ENCODE results near the gene GFOD1. TPM values are rescaled to one million over a fixed set of nuclear protein-coding genes. Genes with fewer than 3 reads are reported as not detected.
"Not testable (repeated sequence)": the region's sequence is repeated elsewhere in the genome, so short reads cannot be mapped to it uniquely, and the experiment has no call there.

The GFOD1 gene
- total RNA-seq, 1 experiment from 2014 or later, result 6.1 TPM

- Histone ChIP-seq H2BK12ac (ENCODE audit: insufficient read length, low read depth, low read length) (no peak overlapping the region), H3K4ac (ENCODE audit: low read depth, low read length) (no peak overlapping the region), H2BK15ac (ENCODE audit: low read depth, low read length) (no peak overlapping the region), H4K91ac (ENCODE audit: insufficient read length, low read depth, low read length) (no peak overlapping the region), H2AFZ (ENCODE audit: low read length) (no peak overlapping the region), H2BK5ac (ENCODE audit: insufficient read length, low read length) (no peak overlapping the region), H3K4me2 (ENCODE audit: insufficient read depth, insufficient read length, low read length) (no peak overlapping the region), H3K4me1 (ENCODE audit: insufficient read depth, low read length) (no peaks in the 10 kb centered on the region; the same call in 1 of the 2 replicates), H3K14ac (ENCODE audit: insufficient read depth, low read length) (no peak overlapping the region), H4K20me1 (ENCODE audit: control insufficient read depth, insufficient read depth, insufficient read length) (no peaks in the 10 kb centered on the region), H3K18ac (ENCODE audit: insufficient read length, low read depth, low read length) (no peak overlapping the region), H3K27ac (ENCODE audit: insufficient read length, low read depth, low read length) (no peak overlapping the region), H3K27me3 (ENCODE audit: insufficient read depth, low read length) (no peaks in the 10 kb centered on the region), H3T11ph (ENCODE audit: low read length) (no peak overlapping the region), H3K9ac (ENCODE audit: extremely low read depth, insufficient read length, low read length) (no peak overlapping the region), H3K79me2 (ENCODE audit: insufficient read depth, low read length) (no peaks in the 10 kb centered on the region; the same call in 1 of the 2 replicates), H3K23ac (ENCODE audit: insufficient read length, low read depth, low read length) (no peak overlapping the region), H2BK20ac (ENCODE audit: low read depth, low read length, poor library complexity, severe bottlenecking) (no peak overlapping the region), H2AK5ac (ENCODE audit: insufficient read length, low read length) (no peak overlapping the region), H3K23me2 (ENCODE audit: insufficient read length, low read depth, low read length, poor library complexity, severe bottlenecking) (no peaks in the 10 kb centered on the region), H4K5ac (ENCODE audit: insufficient read length, low read depth, low read length) (no peak overlapping the region), H3K79me1 (ENCODE audit: insufficient read depth, low read depth, low read length, poor library complexity, severe bottlenecking) (no peaks in the 10 kb centered on the region), H3K56ac (ENCODE audit: insufficient read length, low read depth, low read length) (no peak overlapping the region), H2BK120ac (ENCODE audit: low read depth, low read length, poor library complexity, severe bottlenecking) (no peak overlapping the region), H4K8ac (replicated peaks; ENCODE audit: insufficient read length, low read depth, low read length) (no peak overlapping the region), H3K9me3 (ENCODE audit: control insufficient read depth, low read depth, low read length) (no peaks in the 10 kb centered on the region)
- Mint-ChIP-seq H3K27ac (no peak overlapping the region; a peak in 2 of 7 replicates), H3K4me3 (no peak overlapping the region), H3K4me1 (peaks cover 1 to 4% of the 10 kb centered on the region in 2 experiments; a peak in 3 of 4 replicates), H3K9me3 (peaks cover 7 to 8% of the 10 kb centered on the region in 2 experiments; a peak in 4 of 5 replicates), H3K27me3 (ENCODE audit: low read depth) (no peaks in the 10 kb centered on the region), H3K36me3 (ENCODE audit: insufficient read depth in 1 of 3, low read depth in 3 of 3) (peaks cover 0 to 4% (median 0%) of the 10 kb centered on the region in 3 experiments; a peak in 2 of 7 replicates)
- no CpG with 5 or more reads among the region's 3 CpGs for WGBS (ENCODE audit: extremely low coverage, insufficient read length, low lambda C conversion rate)
- DNase-seq, result no peak
- TF ChIP-seq CTCF (conservative IDR thresholded peaks at IDR 0.05), result no peak
These were observed 96.7 kb downstream of the GFOD1 start for GRCh38 chr6:13390658-13391057.

- not testable (repeated sequence) for H3K27ac Mint-ChIP-seq; H3K23ac ChIP-seq (ENCODE audit: insufficient read length, low read depth, low read length); H3K27me3 ChIP-seq (ENCODE audit: insufficient read depth, low read length); H3K79me1 ChIP-seq (ENCODE audit: insufficient read depth, low read depth, low read length, poor library complexity, severe bottlenecking); H3K9me3 ChIP-seq (ENCODE audit: control insufficient read depth, low read depth, low read length); H3K4me3 Mint-ChIP-seq; H4K91ac ChIP-seq (ENCODE audit: insufficient read length, low read depth, low read length); H3K9me3 Mint-ChIP-seq; H3K9ac ChIP-seq (ENCODE audit: extremely low read depth, insufficient read length, low read length); H2BK5ac ChIP-seq (ENCODE audit: insufficient read length, low read length); H2AFZ ChIP-seq (ENCODE audit: low read length); H3K4me1 Mint-ChIP-seq; H2BK20ac ChIP-seq (ENCODE audit: low read depth, low read length, poor library complexity, severe bottlenecking); H3K18ac ChIP-seq (ENCODE audit: insufficient read length, low read depth, low read length); DNase-seq; H3K56ac ChIP-seq (ENCODE audit: insufficient read length, low read depth, low read length); H3K79me2 ChIP-seq (ENCODE audit: insufficient read depth, low read length); H3T11ph ChIP-seq (ENCODE audit: low read length); H3K36me3 Mint-ChIP-seq (ENCODE audit: insufficient read depth in 1 of 3, low read depth in 3 of 3); H4K20me1 ChIP-seq (ENCODE audit: control insufficient read depth, insufficient read depth, insufficient read length); H3K27me3 Mint-ChIP-seq (ENCODE audit: low read depth); H3K4me1 ChIP-seq (ENCODE audit: insufficient read depth, low read length); H3K14ac ChIP-seq (ENCODE audit: insufficient read depth, low read length); H4K8ac ChIP-seq (replicated peaks; ENCODE audit: insufficient read length, low read depth, low read length); H3K23me2 ChIP-seq (ENCODE audit: insufficient read length, low read depth, low read length, poor library complexity, severe bottlenecking); H4K5ac ChIP-seq (ENCODE audit: insufficient read length, low read depth, low read length); H2BK12ac ChIP-seq (ENCODE audit: insufficient read length, low read depth, low read length); H2BK120ac ChIP-seq (ENCODE audit: low read depth, low read length, poor library complexity, severe bottlenecking); H3K4ac ChIP-seq (ENCODE audit: low read depth, low read length); H2AK5ac ChIP-seq (ENCODE audit: insufficient read length, low read length); H3K4me2 ChIP-seq (ENCODE audit: insufficient read depth, insufficient read length, low read length); H2BK15ac ChIP-seq (ENCODE audit: low read depth, low read length); H3K27ac ChIP-seq (ENCODE audit: insufficient read length, low read depth, low read length)
- WGBS (ENCODE audit: extremely low coverage, insufficient read length, low lambda C conversion rate), result no CpG with 5 or more reads among the region's 1 CpG
These were observed 98.2 kb downstream of the GFOD1 start for GRCh38 chr6:13389237-13389636.
